NOMO-1 (cell line): ENCODE results near the gene TIFAB.

Experiments
- DNase-seq, 2 experiments: peaks; one replicate each; lab custom pipeline; 2025; ENCODE audit not compliant: unreplicated experiment in 2 of 2; lab: John Stamatoyannopoulos, UW

Gene TIFAB

GRCh38 chr5:135429301-135430134 is 22.6 kb downstream of the TIFAB start:
- DNase-seq: no peak

GRCh38 chr5:135428586-135428985 is 23.6 kb downstream of the TIFAB start:
- no peak for DNase-seq

GRCh38 chr5:135426102-135427082 is 25.8 kb downstream of the TIFAB start:
- peak; percentile 75 to 81 for DNase-seq

GRCh38 chr5:135425641-135426040 is 26.5 kb downstream of the TIFAB start:
- DNase-seq: peak; percentile 74 to 79

GRCh38 chr5:135423846-135424168 is 28.3 kb downstream of the TIFAB start:
- DNase-seq: peak in 1 of 2 experiments; percentile 66

- peak; percentile 48 to 85 for DNase-seq
Measured at GRCh38 chr5:135423146-135423845, 28.9 kb downstream of the TIFAB start.

- no peak for DNase-seq
Measured at GRCh38 chr5:135422419-135422818, 29.7 kb downstream of the TIFAB start.

GRCh38 chr5:135417083-135417482 is 35.1 kb downstream of the TIFAB start:
- no peak for DNase-seq

- DNase-seq: no peak
Measured at GRCh38 chr5:135405082-135405481, 47.1 kb downstream of the TIFAB start.

- no peak for DNase-seq
Measured at GRCh38 chr5:135402031-135402430, 50.1 kb downstream of the TIFAB start.

- DNase-seq: no peak
Measured at GRCh38 chr5:135400866-135401265, 51.3 kb downstream of the TIFAB start.

GRCh38 chr5:135399794-135400542 is 52.2 kb downstream of the TIFAB start:
- peak in 1 of 2 experiments; percentile 49 for DNase-seq

- DNase-seq: peak; percentile 59 to 74
Measured at GRCh38 chr5:135398855-135399793, 53.0 kb downstream of the TIFAB start, which contains the start of gene MACROH2A1. Gene MACROH2A1, minus strand, starts transcription at chr5:135399231. Its CDS starts 10,138 bp downstream, at chr5:135389093.

- DNase-seq: no peak
Measured at GRCh38 chr5:135398160-135398854, 53.8 kb downstream of the TIFAB start.
